IMR-90 (cell line): ENCODE data around the gene LECT2. TPM values are rescaled to one million over a fixed set of nuclear protein-coding genes. Genes with fewer than 3 reads are reported as not detected.

ENCODE experiments used
- ATAC-seq: fragments of 200-7000 bp; cut with Tn5 transposase; 2 replicates; pipeline ENCODE4 v1.9.1; 2020; ENCODE audit warnings: low read depth, mild to moderate bottlenecking, moderate library complexity
- BruUV-seq: library from RNA; stranded (reverse); fragments of 400-500 nt; replicated peaks from 2 replicates; lab custom pipeline; 2021; lab: Mats Ljungman, UMichigan
- CTCF ChIA-PET: fragments of 300-600 bp; formaldehyde crosslinking; extraction: SDS; loops from one replicate; lab custom pipeline; 2021; ENCODE audit warnings: antibody characterized with exemption; lab: Yijun Ruan, JAX
- POLR2A ChIA-PET: fragments of 300-600 bp; sonication (Branson Sonifier 250); formaldehyde crosslinking; loops from one replicate; lab custom pipeline; 2022; ENCODE audit warnings: antibody characterized with exemption; ENCODE audit not compliant: unreplicated experiment; lab: Charles Lee
- DNase-seq: peaks from one replicate; pipeline ENCODE4 v3.0.0; 2013
- H2AFZ ChIP-seq: replicated peaks from 2 replicates; pipeline ENCODE3; 2013; ENCODE audit warnings: low read length, mild to moderate bottlenecking; ENCODE audit not compliant: poor library complexity
- H2AK5ac ChIP-seq: 2 replicates; pipeline ENCODE4 v1.6.1; 2013; ENCODE audit warnings: low read depth, low read length, inconsistent platforms
- H2AK9ac ChIP-seq: replicated peaks from 2 replicates; pipeline ENCODE3; 2013; ENCODE audit warnings: mild to moderate bottlenecking, low read depth, low read length, moderate library complexity; ENCODE audit not compliant: poor library complexity
- H2BK120ac ChIP-seq: 2 replicates; pipeline ENCODE4 v1.6.1; 2013; ENCODE audit warnings: low read depth, low read length, inconsistent platforms
- H2BK15ac ChIP-seq: 3 replicates; pipeline ENCODE4 v1.6.1; 2013; ENCODE audit warnings: low read depth, low read length, inconsistent platforms
- H2BK20ac ChIP-seq: 2 replicates; pipeline ENCODE4 v1.6.1; 2013; ENCODE audit warnings: low read depth, mild to moderate bottlenecking, inconsistent platforms, low read length, moderate library complexity
- H2BK5ac ChIP-seq: 2 replicates; pipeline ENCODE4 v1.6.1; 2013; ENCODE audit warnings: mild to moderate bottlenecking, low read depth, low read length, inconsistent platforms; ENCODE audit not compliant: poor library complexity, severe bottlenecking
- H3K14ac ChIP-seq: replicated peaks from 2 replicates; pipeline ENCODE4 v1.6.1; 2013; ENCODE audit warnings: low read depth, low read length, inconsistent platforms
- H3K18ac ChIP-seq: 2 replicates; pipeline ENCODE4 v1.6.1; 2013; ENCODE audit warnings: low read depth, low read length, control low read depth
- H3K23ac ChIP-seq: 2 replicates; pipeline ENCODE4 v1.6.1; 2013; ENCODE audit warnings: low read depth, low read length, inconsistent platforms
- H3K27ac ChIP-seq: 2 replicates; pipeline ENCODE4 v1.5.1; 2013; ENCODE audit warnings: mild to moderate bottlenecking, control low read depth, low read length; ENCODE audit not compliant: insufficient read depth
- H3K27me3 ChIP-seq: 2 replicates; pipeline ENCODE4 v1.6.1; 2013; ENCODE audit warnings: low read length; ENCODE audit not compliant: control insufficient read depth, insufficient read depth
- H3K36me3 ChIP-seq: 2 replicates; pipeline ENCODE4 v1.6.1; 2013; ENCODE audit warnings: low read length, mixed read lengths; ENCODE audit not compliant: control insufficient read depth, insufficient read depth
- H3K4ac ChIP-seq: 2 replicates; pipeline ENCODE4 v1.6.1; 2013; ENCODE audit warnings: low read depth, low read length, inconsistent platforms
- H3K4me1 ChIP-seq: 2 replicates; pipeline ENCODE4 v1.6.1; 2013; ENCODE audit warnings: low read length, mixed read lengths; ENCODE audit not compliant: control insufficient read depth, insufficient read depth
- H3K4me2 ChIP-seq: 2 replicates; pipeline ENCODE4 v1.6.1; 2013; ENCODE audit warnings: low read depth, mild to moderate bottlenecking, control low read depth, low read length, moderate library complexity
- H3K4me3 ChIP-seq: 2 replicates; pipeline ENCODE4 v1.5.1; 2013; ENCODE audit warnings: low read depth, mild to moderate bottlenecking, control low read depth, low read length, moderate library complexity; ENCODE audit not compliant: insufficient read depth
- H3K56ac ChIP-seq: 2 replicates; pipeline ENCODE4 v1.6.1; 2013; ENCODE audit warnings: low read length, inconsistent platforms; ENCODE audit not compliant: insufficient read depth; ENCODE audit errors: extremely low read depth
- H3K79me1 ChIP-seq, 2 experiments: 2 replicates each; pipeline ENCODE4 v1.6.1; 2013; ENCODE audit warnings: low read length in 2 of 2, inconsistent platforms in 1 of 2, low read depth in 1 of 2
- H3K9ac ChIP-seq: 2 replicates; pipeline ENCODE4 v1.6.1; 2013; ENCODE audit warnings: low read depth, low read length, control low read depth
- H3K9me1 ChIP-seq: 2 replicates; pipeline ENCODE4 v1.6.1; 2013; ENCODE audit warnings: low read length, inconsistent platforms; ENCODE audit not compliant: insufficient read depth
- H3K9me3 ChIP-seq: 2 replicates; pipeline ENCODE4 v1.6.1; 2013; ENCODE audit warnings: low read length; ENCODE audit not compliant: control insufficient read depth, insufficient read depth
- H4K20me1 ChIP-seq: 2 replicates; pipeline ENCODE4 v1.6.1; 2013; ENCODE audit warnings: low read length, inconsistent platforms; ENCODE audit not compliant: insufficient read depth
- H4K5ac ChIP-seq: 2 replicates; pipeline ENCODE4 v1.6.1; 2013; ENCODE audit warnings: mild to moderate bottlenecking, low read depth, low read length, control low read depth
- H4K8ac ChIP-seq, 2 experiments: 2 replicates each; pipeline ENCODE4 v1.6.1; 2013; ENCODE audit warnings: low read depth in 2 of 2, low read length in 2 of 2, control low read depth in 1 of 2, inconsistent platforms in 1 of 2
- H4K91ac ChIP-seq: 2 replicates; pipeline ENCODE4 v1.6.1; 2013; ENCODE audit warnings: low read depth, low read length, inconsistent platforms; ENCODE audit not compliant: insufficient read depth
- POLR2A ChIP-seq: IDR thresholded peaks from 2 replicates; pipeline ENCODE4 v1.6.1; 2012; ENCODE audit warnings: mild to moderate bottlenecking, low read depth, low read length
- RAD21 ChIP-seq: IDR thresholded peaks from 2 replicates; pipeline ENCODE4 v1.6.1; 2012; ENCODE audit warnings: low read length, improper control_type of control experiment
- WGBS, 2 experiments: methylation state at CpG; one replicate each; pipeline versions ENCODE4 v1.1.5 to v1.1.7; 2013; ENCODE audit warnings: missing lambda C conversion rate in 2 of 2; ENCODE audit not compliant: insufficient read length in 1 of 2; ENCODE audit errors: extremely low coverage in 2 of 2; 5-methylcytosine and 5-hydroxymethylcytosine counted together
- dilution Hi-C: fragments of 300-500 bp; cut with HindIII; formaldehyde crosslinking; loops from one replicate; pipeline ENCODE4 v1.14.3; 2018; ENCODE audit warnings: low sequenced_read_pairs; ENCODE audit not compliant: unreplicated experiment
- in situ Hi-C: fragments of 300-500 bp; cut with MboI; formaldehyde crosslinking; loops from 3 replicates; pipeline ENCODE4 v1.14.3; 2019; ENCODE audit warnings: low sequenced_read_pairs, inconsistent platforms, mixed read lengths
- intact Hi-C: fragments of 100-400 bp; cut with micrococcal nuclease; formaldehyde crosslinking; loops from 2 replicates; pipeline ENCODE4 v1.10.0; 2022
- polyA plus RNA-seq, 3 experiments: library from polyadenylated mRNA; depleted of rRNA; stranded (reverse); fragments of >200 nt; gene quantifications; 2 replicates each; pipeline ENCODE4 v1.2.3, GENCODE V29; 2012; ENCODE audit warnings: low replicate concordance in 1 of 3
- total RNA-seq: library from RNA; depleted of rRNA; stranded (reverse); fragments of >200 nt; gene quantifications from 2 replicates; pipeline ENCODE4 v1.2.3, GENCODE V29; 2012

Gene LECT2
- total and polyA plus RNA-seq, 2 of the 4 experiments (the other 2 are of a cell fraction) = not detected

DNA sequence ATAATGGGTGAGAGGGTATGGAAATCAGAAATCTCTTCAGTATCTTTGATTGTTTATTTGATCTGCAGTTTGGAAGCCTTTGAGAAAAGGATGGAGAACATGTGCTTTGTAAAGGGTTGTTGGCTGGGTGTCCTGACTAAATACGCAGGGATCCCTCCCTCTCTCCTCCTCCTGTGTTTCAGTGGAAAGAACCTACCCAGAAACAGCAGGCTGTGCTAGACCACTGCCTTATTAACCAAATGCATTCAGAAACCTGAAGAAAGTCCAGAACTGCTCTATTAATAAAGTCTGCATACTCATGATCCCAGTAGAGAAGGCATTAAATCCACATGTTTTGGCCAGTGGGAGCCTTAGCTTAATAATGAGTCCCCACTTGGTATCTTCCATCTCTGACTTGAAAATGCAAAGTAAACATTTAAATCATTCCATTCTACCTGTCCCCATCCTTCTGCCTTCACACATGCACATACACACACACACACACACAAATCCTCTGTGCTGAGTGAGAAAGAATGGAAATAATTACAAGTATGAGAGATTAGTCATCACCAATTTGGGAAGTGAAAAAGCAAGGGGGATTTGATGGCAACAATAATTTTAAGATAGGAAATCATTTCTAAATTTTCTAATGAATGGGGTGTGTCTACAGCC, 10.0 kb upstream of the LECT2 start:
- H3K9ac ChIP-seq = no peak overlapping the region
- no peaks in the 10 kb centered on the region for H3K9me3 ChIP-seq
- no peak overlapping the region for H3K4me2 ChIP-seq
- BruUV-seq = no TSS peak
- no peak overlapping the region for H3K27ac ChIP-seq
- H4K91ac ChIP-seq = no peak overlapping the region
- H2BK5ac ChIP-seq = no peak overlapping the region
- H2BK20ac ChIP-seq = no peak overlapping the region
- H2AK9ac ChIP-seq = no peak overlapping the region
- no peak overlapping the region for H3K23ac ChIP-seq
- no peak overlapping the region for H3K4me3 ChIP-seq
- no CpG with 5 or more reads among the region's 1 CpG for WGBS, 2 experiments
- H3K27me3 ChIP-seq = no peaks in the 10 kb centered on the region
- dilution Hi-C loops (no loop called here), intact Hi-C loops (no loop called here), in situ Hi-C loops (no loop called here)
- no peaks in the 10 kb centered on the region for H3K79me1 ChIP-seq
- DNase-seq = peak; percentile 44
- H2AFZ ChIP-seq = no peak overlapping the region
- no peaks in the 10 kb centered on the region for H3K36me3 ChIP-seq
- ATAC-seq = peak; percentile 27; the same call in 1 of the 2 replicates
- no peak overlapping the region; the same call in 1 of the 2 replicates for H3K14ac ChIP-seq
- no peak overlapping the region for H3K4ac ChIP-seq
- no peak overlapping the region for H2BK15ac ChIP-seq
- ChIA-PET CTCF (no interaction called here), POLR2A (no interaction called here)
- H3K4me1 ChIP-seq = 0 out of 2 replicates have a peak, but pooled peaks cover 2% of the 10 kb centered on the region
- 0 out of 2 replicates have a peak, but pooled peaks cover 4% of the 10 kb centered on the region for H3K9me1 ChIP-seq
- no peak overlapping the region for H4K8ac ChIP-seq
- no peak overlapping the region for H3K56ac ChIP-seq
- TF ChIP-seq POLR2A (no peak), RAD21 (no peak)
- H3K18ac ChIP-seq = peak overlapping the region; percentile 44; the same call in 1 of the 2 replicates
- H4K5ac ChIP-seq = 0 out of 2 replicates have a peak overlapping the region, but pooled peaks have one; percentile 48
- H2AK5ac ChIP-seq = no peak overlapping the region
- H2BK120ac ChIP-seq = no peak overlapping the region
- no peaks in the 10 kb centered on the region for H4K20me1 ChIP-seq
